SIG-M5 treated with dmso at 0.1 percent for 504 hours (cell line): ENCODE data around the gene NKX1-1.
"Not testable (repeated sequence)": the region's sequence is repeated elsewhere in the genome, so short reads cannot be mapped to it uniquely, and the experiment has no call there.

ENCODE experiments used
- DNase-seq: peaks from one replicate; lab custom pipeline; 2025; ENCODE audit not compliant: unreplicated experiment; lab: John Stamatoyannopoulos, UW

NKX1-1 gene

GRCh38 chr4:1375051-1375721, 31.1 kb downstream of the NKX1-1 start:
- no peak for DNase-seq

- DNase-seq: no peak
Observed at GRCh38 chr4:1374706-1375045, 31.6 kb downstream of the NKX1-1 start.

DNA sequence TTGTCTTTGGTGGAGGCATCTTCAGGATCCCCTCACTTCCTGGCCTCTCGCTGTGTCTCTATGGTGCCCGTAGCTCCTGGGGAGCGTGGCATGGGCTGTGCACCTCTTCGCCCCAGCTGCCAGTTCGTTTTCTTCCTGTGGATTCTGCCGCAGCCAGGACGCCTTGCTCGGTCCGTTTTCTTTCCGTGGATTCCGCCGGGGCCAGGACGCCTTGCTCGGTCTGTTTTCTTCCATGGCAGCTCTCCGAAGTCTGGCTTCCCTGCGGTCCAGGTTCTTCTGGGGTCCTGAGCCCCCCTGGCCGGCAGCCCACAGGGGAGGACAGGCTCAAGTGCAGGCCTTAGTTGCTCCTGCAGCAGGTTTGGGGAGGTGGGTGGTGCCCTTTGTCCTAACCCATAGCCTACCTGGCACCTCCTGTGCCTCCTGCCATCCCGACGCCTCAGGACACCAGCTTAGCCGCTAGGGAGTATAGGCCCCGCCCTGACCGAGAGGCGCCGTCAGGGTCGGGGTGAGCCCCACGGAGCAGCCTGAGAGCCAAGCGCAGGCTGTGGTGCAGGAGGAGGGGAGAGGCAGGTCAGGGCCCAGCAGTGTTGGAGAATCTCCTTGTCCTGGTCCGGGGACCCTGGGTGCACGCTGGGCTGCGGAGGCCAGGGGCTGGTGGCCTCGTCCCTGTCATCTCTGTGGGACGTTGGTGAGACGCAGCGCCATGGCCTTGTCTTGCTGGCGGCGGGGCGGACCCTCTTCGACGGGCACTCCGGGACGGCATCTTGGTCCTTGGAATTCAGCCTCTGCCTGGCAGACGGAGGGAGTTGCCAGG, 32.1 kb downstream of the NKX1-1 start:
- no peak for DNase-seq

DNA sequence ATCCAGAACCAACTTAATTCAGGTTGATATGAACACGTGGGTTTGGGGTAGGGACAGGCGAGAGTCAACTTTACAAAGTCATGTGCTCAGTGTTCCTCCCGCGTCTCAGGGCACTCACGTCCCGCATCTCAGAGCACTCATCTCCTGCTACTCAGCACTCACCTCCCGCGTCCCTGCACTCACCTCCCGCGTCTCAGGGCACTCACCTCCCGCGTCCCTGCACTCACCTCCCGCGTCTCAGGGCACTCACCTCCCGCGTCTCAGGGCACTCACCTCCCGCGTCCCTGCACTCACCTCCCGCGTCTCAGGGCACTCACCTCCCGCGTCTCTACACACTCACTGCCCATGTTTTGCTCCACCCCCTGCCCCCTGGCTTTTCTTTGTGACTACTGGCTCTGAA, 33.7 kb downstream of the NKX1-1 start:
- not testable (repeated sequence) for DNase-seq

- DNase-seq: no peak
Observed at GRCh38 chr4:1371176-1372165, 34.8 kb downstream of the NKX1-1 start.

- no peak for DNase-seq
Observed at GRCh38 chr4:1370321-1371124, 35.7 kb downstream of the NKX1-1 start.

DNA sequence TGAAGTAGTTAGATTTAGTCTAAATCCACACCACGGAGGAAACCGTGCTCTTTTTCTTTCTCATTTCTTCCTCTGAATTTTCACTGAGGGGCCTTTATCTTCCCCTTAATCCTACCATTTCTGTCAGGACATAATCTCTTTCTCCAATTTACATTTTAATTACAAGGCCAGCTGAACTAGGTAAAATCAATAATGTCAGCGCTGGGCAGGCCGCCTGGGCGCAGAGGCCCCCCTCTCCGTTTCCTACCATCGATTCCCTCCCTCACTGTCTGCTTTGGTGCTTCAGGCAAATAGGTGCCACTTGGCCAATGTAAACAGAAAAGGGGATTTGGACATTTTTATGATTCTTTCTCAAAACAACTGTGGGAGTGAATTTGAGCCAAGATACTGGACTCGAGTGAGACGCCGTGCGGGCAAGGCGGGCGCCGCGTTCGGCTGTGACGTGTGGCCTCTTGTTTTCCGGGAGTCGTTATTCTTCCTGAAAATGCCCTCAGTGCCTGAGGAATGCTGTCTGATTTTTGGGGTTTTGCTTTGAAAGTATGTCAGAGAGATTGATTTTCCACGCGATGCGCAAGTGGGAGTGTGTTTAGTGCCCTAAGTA, 36.7 kb downstream of the NKX1-1 start:
- DNase-seq: no peak

- no peak for DNase-seq
Observed at GRCh38 chr4:1369091-1369450, 37.2 kb downstream of the NKX1-1 start.

GRCh38 chr4:1368421-1369090, 37.7 kb downstream of the NKX1-1 start:
- no peak for DNase-seq

DNA sequence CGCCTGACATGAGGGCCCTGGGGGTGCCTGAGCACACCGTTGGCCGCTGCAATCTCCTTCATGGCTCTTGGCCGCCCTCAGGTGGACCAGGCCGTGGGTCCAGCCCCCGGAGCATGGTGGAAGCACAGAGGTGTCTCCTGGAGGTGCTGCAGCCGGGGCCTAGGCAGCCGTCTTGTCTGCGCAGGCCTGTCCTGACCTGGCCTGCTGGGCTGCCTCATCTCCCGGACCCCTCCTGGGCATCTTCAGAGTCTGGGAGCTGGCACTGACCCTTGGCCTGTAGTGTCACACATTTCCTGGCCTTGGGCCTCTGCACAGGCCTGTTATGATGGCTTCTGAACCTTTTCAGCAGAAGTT, 38.3 kb downstream of the NKX1-1 start:
- DNase-seq: no peak

DNA sequence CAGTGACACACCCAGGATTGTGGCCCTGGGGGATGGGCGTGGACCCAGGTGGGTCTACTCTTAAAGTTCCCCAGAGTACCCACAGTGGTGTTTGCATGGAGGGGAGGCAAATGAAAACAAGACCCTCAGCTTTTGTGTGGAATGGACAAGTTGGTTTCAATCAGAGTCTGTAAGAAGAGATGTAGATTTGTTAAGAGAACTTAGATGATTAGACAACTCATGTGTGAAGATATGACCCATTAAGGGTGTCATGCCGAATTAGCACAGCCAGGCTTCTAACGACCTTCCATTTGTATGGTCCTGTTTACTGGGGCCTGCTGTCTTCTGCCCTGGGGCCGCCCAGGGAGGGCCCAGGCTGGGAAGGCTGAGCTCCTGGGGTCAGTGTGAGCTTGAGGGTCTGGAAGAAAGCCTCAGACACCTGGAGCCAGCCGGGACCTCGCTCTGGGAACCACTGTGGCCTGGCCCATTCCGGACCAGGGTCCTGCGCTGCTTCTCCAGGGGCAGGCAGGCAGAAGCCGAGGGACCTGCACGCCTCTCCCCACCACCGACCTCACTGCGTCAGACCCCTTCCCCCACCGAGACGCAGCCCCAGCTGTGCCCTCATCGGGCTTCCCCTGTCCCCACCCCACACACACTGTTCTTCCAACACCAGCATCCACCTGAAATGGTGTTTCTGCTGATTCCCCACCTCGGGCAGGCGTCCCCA, 38.9 kb downstream of the NKX1-1 start:
- DNase-seq: no peak

- no peak for DNase-seq
Observed at GRCh38 chr4:1366371-1367229, 39.6 kb downstream of the NKX1-1 start.

- no peak for DNase-seq
Observed at GRCh38 chr4:1365271-1366178, 40.7 kb downstream of the NKX1-1 start.

- DNase-seq: no peak
Observed at GRCh38 chr4:1364748-1365147, 41.5 kb downstream of the NKX1-1 start.

DNA sequence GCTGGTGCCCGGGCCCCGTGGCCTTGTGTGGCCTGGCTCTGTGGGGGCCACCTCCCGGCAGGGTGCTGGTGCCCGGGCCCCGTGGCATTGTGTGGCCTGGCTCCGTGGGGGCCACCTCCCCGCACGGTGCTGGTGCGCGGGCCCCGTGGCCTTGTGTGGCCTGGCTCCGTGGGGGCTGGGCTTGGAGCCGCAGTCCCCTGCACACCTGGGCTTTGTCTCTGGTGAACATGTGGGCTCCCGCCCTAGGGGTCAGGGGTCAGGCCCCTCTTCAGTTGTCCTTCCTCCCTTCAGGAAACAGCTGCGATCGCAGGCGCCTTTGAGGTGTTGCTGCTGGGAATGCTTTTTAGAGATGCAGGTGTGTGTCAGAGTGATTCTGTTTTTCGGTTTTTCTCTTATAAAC, 42.0 kb downstream of the NKX1-1 start:
- no peak for DNase-seq

GRCh38 chr4:1363513-1363912, 42.7 kb downstream of the NKX1-1 start:
- DNase-seq: no peak

DNA sequence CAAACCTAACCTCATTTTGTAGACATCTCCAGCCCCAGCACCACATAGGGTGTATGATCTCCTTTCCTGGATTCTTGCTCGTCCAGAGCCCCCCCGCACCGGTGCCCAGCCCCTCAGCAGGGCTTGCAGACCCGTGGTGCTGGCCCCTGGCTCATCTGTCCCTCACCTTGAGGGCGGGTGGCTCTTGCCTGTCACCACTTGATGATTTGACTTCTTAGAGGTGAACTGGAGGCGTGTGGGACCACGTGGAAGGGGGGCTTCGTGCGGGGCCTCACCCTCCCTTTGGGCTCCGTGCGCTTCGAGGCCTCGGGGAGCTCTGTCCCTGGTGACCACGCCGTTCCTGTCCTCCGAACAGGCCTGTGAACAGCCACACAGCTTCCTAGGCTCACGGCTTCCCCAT, 43.7 kb downstream of the NKX1-1 start:
- DNase-seq: no peak
